Ascending aorta (tissue), 2 donors: ENCODE results near the gene SLC4A5. TPM values are rescaled to one million over a fixed set of nuclear protein-coding genes. Genes with fewer than 3 reads are reported as not detected.

Experiments used
- DNase-seq, 2 donors: peaks; one replicate each; pipeline ENCODE4 v3.0.0-alpha.2; 2019; ENCODE audit warnings: low spot score in 2 of 2
- H3K27ac ChIP-seq, 2 donors: fragments of 200-600 bp; sonication (generic); one replicate each; pipeline ENCODE4 v1.5.1; 2016 to 2017; ENCODE audit warnings: mild to moderate bottlenecking in 1 of 2
- H3K27me3 ChIP-seq: fragments of 200-600 bp; sonication (generic); one replicate; pipeline ENCODE4 v1.5.1; 2017
- H3K36me3 ChIP-seq, 2 donors: fragments of 200-600 bp; sonication (generic); one replicate each; pipeline ENCODE4 v1.5.1; 2016
- H3K4me1 ChIP-seq, 2 donors: fragments of 200-600 bp; sonication (generic); one replicate each; pipeline ENCODE4 v1.5.1; 2016 to 2017; ENCODE audit warnings: mild to moderate bottlenecking in 1 of 2
- H3K4me3 ChIP-seq, 2 donors: fragments of 200-600 bp; sonication (generic); one replicate each; pipeline ENCODE4 v1.5.1; 2016 to 2017; ENCODE audit warnings: mild to moderate bottlenecking in 1 of 2
- H3K9me3 ChIP-seq, 2 donors: fragments of 200-600 bp; sonication (generic); one replicate each; pipeline ENCODE4 v1.5.1; 2016
- CTCF ChIP-seq, 3 experiments: fragments of 200-600 bp in 2 of 3; fragments of 450-650 bp in 1 of 3; sonication (generic) in 2 of 3; IDR thresholded peaks; one replicate each; pipeline ENCODE4 v1.5.1; 2016 to 2019; ENCODE audit warnings: antibody characterized with exemption in 3 of 3, mild to moderate bottlenecking in 1 of 3, moderate library complexity in 1 of 3
- intact Hi-C: fragments of 100-400 bp; cut with DNase I; formaldehyde crosslinking; loops from one replicate; pipeline ENCODE4 v1.15.1; 2023
- total RNA-seq: library from RNA; depleted of rRNA; stranded (reverse); fragments of >200 nt; gene quantifications from one replicate; pipeline ENCODE4 v1.1.0, GENCODE V29; 2016

SLC4A5 gene
- total RNA-seq, 1 donor from 2014 or later: 0.11 TPM

GRCh38 chr2:74314107-74314506, 29.1 kb downstream of the SLC4A5 start:
- intact Hi-C loops: no loop called here

DNA sequence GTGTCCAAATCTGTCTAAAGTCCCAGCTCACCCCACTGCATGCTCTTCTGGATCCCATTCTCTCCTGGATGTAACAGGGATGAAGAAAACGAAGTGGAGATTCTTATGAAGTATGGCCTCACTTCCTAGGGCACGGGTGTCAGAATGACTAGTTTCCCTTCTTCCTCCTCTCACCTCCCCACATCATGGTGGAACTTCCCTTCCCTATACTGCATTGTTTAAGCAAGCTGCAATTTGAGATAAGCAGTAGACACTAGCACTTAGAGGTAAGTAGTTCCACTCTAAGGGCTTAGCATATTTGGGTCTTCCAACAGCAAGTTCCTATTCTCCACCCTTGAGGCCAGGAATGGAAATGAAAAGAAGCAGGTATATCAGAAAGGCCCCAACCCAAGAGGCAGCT, 29.7 kb downstream of the SLC4A5 start:
- TF ChIP-seq CTCF (IDR thresholded peaks at IDR 0.05): no peak
- intact Hi-C loops: no loop called here
- H3K4me1 ChIP-seq: peaks cover 0 to 4% of the 10 kb centered on the region in 2 donors
- DNase-seq: no peak
- peaks cover 0 to 12% of the 10 kb centered on the region in 2 donors for H3K36me3 ChIP-seq
- H3K4me3 ChIP-seq: no peak overlapping the region
- no peak overlapping the region for H3K27ac ChIP-seq
- no peaks in the 10 kb centered on the region for H3K27me3 ChIP-seq
- H3K9me3 ChIP-seq: no peaks in the 10 kb centered on the region

More at GRCh38 chr2:74314107-74314506, 29.1 kb downstream of the SLC4A5 start:
- peaks cover 0 to 5% of the 10 kb centered on the region in 2 donors for H3K4me1 ChIP-seq
- no peaks in the 10 kb centered on the region for H3K27me3 ChIP-seq
- no peaks in the 10 kb centered on the region for H3K9me3 ChIP-seq
- no peak for TF ChIP-seq CTCF (IDR thresholded peaks at IDR 0.05)
- H3K36me3 ChIP-seq: peaks cover 0 to 12% of the 10 kb centered on the region in 2 donors
- no peak overlapping the region for H3K4me3 ChIP-seq
- no peak for DNase-seq
- H3K27ac ChIP-seq: no peak overlapping the region

GRCh38 chr2:74312913-74313312, 30.3 kb downstream of the SLC4A5 start:
- H3K27ac ChIP-seq: no peak overlapping the region
- no peaks in the 10 kb centered on the region for H3K27me3 ChIP-seq
- H3K9me3 ChIP-seq: no peaks in the 10 kb centered on the region
- TF ChIP-seq CTCF (IDR thresholded peaks at IDR 0.05): no peak
- DNase-seq: no peak
- peaks cover 0 to 12% of the 10 kb centered on the region in 2 donors for H3K36me3 ChIP-seq
- no peak overlapping the region for H3K4me3 ChIP-seq
- intact Hi-C loops: no loop called here
- no peaks in the 10 kb centered on the region for H3K4me1 ChIP-seq

DNA sequence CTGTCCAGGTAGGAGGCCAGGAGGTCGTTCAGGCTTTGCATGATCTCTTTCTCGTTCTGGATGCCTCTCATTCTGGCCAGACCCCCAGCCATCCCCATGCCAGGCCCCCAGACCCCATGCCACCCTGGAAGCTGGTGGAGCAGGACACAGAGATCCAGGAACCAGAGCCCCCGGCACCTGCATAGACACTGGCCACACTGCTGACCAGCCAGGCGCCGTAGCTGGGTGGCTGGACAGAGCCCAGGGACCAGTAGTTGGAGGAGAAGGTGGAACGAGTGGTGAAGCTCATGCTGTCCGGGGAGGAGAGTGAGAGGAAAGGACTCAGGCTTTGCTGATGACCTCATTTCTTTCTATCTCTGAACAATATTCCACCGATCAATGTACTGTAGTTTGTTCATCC, 35.5 kb downstream of the SLC4A5 start:
- no peaks in the 10 kb centered on the region for H3K27me3 ChIP-seq
- H3K9me3 ChIP-seq: no peaks in the 10 kb centered on the region
- no peaks in the 10 kb centered on the region for H3K4me1 ChIP-seq
- intact Hi-C loops: no loop called here
- no peak for TF ChIP-seq CTCF (IDR thresholded peaks at IDR 0.05)
- H3K36me3 ChIP-seq: no peaks in the 10 kb centered on the region
- H3K27ac ChIP-seq: no peak overlapping the region
- DNase-seq: no peak
- H3K4me3 ChIP-seq: no peak overlapping the region

GRCh38 chr2:74304332-74305148, 38.7 kb downstream of the SLC4A5 start:
- Histone ChIP-seq H3K4me3 (no peak overlapping the region), H3K9me3 (no peaks in the 10 kb centered on the region), H3K4me1 (no peaks in the 10 kb centered on the region), H3K27me3 (no peaks in the 10 kb centered on the region), H3K36me3 (no peaks in the 10 kb centered on the region), H3K27ac (no peak overlapping the region)
- no peak for TF ChIP-seq CTCF (IDR thresholded peaks at IDR 0.05)
- no peak for DNase-seq
- intact Hi-C loops: no loop called here
